Hematopoietic multipotent progenitor cell (in vitro differentiated cells): ENCODE data around the gene BOLA3. TPM values are rescaled to one million over a fixed set of nuclear protein-coding genes. Genes with fewer than 3 reads are reported as not detected.
"Not testable (repeated sequence)": the region's sequence is repeated elsewhere in the genome, so short reads cannot be mapped to it uniquely, and the experiment has no call there.

Experiments
- DNase-seq, 3 donors: peaks; one replicate each; pipeline ENCODE4 v3.0.0-alpha.2; 2011 to 2015; ENCODE audit warnings: low read depth in 2 of 3, low spot score in 2 of 3
- total RNA-seq: library from RNA; depleted of rRNA; stranded (reverse); fragments of >200 nt; gene quantifications from one replicate; pipeline ENCODE4 v1.2.3, GENCODE V29; 2012

The BOLA3 gene
- total RNA-seq = 5.7 TPM

GRCh38 chr2:74147727-74148456 lies at the start of gene BOLA3:
BOLA3 (minus strand) TSS chr2:74147912; CDS start chr2:74147874, 38 bp downstream.
- DNase-seq = peak; percentile 54 to 86 (median 86)

- no peak for DNase-seq
Measured at GRCh38 chr2:74197049-74197448, 49.3 kb upstream of the BOLA3 start.

- no peak for DNase-seq
Measured at GRCh38 chr2:74194799-74195198, 47.1 kb upstream of the BOLA3 start.

- DNase-seq = no peak
Measured at GRCh38 chr2:74191596-74192380, 44.1 kb upstream of the BOLA3 start.

GRCh38 chr2:74188696-74189095 lies 41.0 kb upstream of the BOLA3 start:
- DNase-seq = no peak

- DNase-seq = no peak
Measured at GRCh38 chr2:74188018-74188601, 40.4 kb upstream of the BOLA3 start.

GRCh38 chr2:74186706-74187105 lies 39.0 kb upstream of the BOLA3 start:
- DNase-seq = not testable (repeated sequence)

GRCh38 chr2:74186038-74186437 lies 38.3 kb upstream of the BOLA3 start:
- DNase-seq = peak in 2 of 3 donors; percentile 92 to 96

- DNase-seq = no peak
Measured at GRCh38 chr2:74183878-74184277, 36.2 kb upstream of the BOLA3 start.

GRCh38 chr2:74181739-74182138 lies 34.0 kb upstream of the BOLA3 start:
- peak in 2 of 3 donors; percentile 88 to 95 for DNase-seq

GRCh38 chr2:74179063-74179865 lies 31.6 kb upstream of the BOLA3 start:
- peak in 1 of 3 donors; percentile 16 for DNase-seq

- peak; percentile 89 to 99 (median 99) for DNase-seq
Measured at GRCh38 chr2:74178211-74179062, 30.7 kb upstream of the BOLA3 start, which contains the start of gene MOB1A. MOB1A (minus strand) TSS chr2:74178879; CDS start chr2:74178674, 205 bp downstream.

- no peak for DNase-seq
Measured at GRCh38 chr2:74177696-74178095, 30.0 kb upstream of the BOLA3 start.

- no peak for DNase-seq
Measured at GRCh38 chr2:74174909-74175308, 27.2 kb upstream of the BOLA3 start.

- no peak for DNase-seq
Measured at GRCh38 chr2:74168739-74169138, 21.0 kb upstream of the BOLA3 start.

- no peak for DNase-seq
Measured at GRCh38 chr2:74164761-74165160, 17.0 kb upstream of the BOLA3 start.

- DNase-seq = no peak
Measured at GRCh38 chr2:74162951-74163350, 15.2 kb upstream of the BOLA3 start.

- DNase-seq = no peak
Measured at GRCh38 chr2:74155830-74156229, 8.1 kb upstream of the BOLA3 start.

GRCh38 chr2:74152954-74153353 lies 5.2 kb upstream of the BOLA3 start:
- no peak for DNase-seq
